HG03469 (cell line): ENCODE data around the gene NDRG2.
"Not testable (repeated sequence)": the region's sequence is repeated elsewhere in the genome, so short reads cannot be mapped to it uniquely, and the experiment has no call there.

Source experiments
- ATAC-seq: cut with Tn5 transposase; IDR thresholded peaks from one replicate; pipeline ENCODE4 v1.9.1; 2021; ENCODE audit warnings: mild to moderate bottlenecking, moderate library complexity, moderate number of reproducible peaks; ENCODE audit not compliant: unreplicated experiment

The NDRG2 gene

DNA sequence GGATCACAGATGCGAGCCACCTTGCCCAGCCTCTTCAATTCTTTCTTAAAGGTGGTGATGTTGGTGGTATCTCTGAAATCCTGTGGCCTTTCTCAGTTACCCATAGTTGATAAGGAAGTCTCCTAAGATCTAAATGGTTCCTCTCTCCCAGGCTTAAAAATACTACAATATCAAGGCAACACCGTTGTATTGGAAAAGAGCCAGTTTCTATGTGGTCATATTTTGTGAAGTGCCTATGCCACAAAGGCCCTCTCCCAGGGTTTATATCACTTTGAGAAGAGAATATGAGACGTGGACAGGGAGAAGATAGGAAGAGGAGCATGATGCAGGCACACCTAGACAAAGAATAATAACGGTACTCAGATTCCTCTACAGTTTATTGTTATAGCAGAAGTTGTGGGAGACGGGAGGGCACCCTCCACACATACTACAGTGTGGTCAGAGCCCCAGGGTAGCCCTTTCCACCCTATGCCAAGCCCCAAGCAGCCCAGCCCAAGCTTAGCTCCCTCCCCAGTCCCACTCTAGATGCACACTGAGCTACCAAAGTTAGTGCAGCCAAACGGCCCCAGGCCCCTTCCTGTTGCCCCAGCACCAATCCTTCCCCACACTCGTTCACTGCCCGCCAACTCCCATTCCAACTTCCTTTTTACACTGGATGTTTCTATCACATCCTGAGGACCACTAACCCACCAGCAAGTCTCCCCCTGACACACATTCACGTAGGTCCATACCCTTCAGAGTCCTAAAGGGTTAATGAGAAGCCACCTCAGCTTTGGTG is 8.3 kb downstream of the NDRG2 start:
- ATAC-seq, result no peak

DNA sequence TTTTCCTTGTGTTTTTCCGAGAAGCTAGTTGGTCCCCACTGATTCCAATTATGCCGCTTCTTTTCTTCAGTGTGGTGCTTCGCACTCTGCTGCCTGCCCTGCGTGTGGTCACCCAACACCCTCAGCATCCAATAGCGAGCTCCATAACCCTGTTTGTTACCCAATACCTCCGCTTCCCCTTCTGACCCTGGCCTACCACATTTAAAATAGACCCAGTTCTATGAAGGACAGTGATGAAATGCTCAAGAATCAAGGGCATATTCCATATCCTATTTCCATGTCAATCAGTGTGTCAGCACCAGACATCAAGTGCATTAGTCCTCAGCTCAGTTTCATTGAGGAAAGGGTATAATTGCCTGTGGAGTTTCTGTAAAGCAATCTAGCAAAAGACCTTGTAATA is 9.5 kb downstream of the NDRG2 start:
- no peak for ATAC-seq

DNA sequence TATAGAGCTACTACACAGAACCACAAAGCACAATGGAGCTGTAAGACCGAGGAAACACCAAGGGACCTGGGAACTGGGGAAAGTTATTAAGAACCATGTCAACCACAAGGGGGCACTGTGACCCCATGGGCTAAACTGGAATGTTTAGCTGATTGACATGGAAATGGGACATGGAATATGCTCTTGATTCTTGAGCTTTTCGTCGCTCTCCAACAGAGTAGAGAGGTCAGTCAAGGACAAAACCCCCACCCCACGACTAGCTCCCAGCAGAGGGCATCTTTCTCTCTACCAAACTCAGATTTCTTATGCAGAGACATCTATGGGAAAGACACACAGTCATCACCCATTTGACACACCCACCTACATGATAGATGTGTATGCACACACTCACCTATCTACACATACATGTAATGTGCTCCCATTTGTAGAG is 10.1 kb downstream of the NDRG2 start:
- no peak for ATAC-seq

DNA sequence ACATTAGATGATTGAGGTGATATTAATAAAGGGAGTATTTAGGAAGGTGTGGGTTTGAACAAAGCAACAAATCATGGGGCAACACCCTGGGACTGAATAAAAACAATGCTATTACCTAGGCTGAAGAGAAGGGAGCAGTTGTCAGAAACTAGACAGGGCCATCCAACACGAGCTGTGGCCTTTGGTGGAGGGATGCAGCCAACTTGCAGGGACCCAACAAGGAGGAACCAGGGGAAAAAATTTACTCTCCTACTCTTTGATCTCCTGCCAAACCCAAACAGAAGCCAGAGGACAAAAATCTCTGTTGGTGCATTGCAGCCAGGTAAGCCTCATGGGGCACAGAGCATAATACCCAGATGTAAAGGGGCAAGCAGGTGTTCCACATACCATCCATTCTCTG is 13.7 kb downstream of the NDRG2 start:
- ATAC-seq, result no peak

DNA sequence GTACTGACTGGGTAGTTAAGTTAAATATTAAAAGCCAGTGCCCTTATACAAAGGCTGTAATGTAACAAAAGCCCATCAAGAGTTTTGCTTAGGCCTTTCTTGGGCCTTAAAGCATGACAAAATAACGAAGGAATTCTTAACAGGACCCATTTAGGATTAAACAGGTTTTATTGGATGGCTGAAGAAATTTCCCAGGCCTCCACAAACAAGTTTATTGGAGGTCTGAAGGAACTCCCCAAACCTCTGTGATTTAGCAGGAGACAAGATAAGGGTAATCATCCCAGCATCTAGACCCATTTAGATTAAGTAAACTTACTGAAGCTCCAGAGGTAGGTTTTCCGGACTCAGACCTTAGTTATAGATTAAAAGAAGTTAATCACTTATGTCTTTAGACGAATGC is 15.1 kb downstream of the NDRG2 start:
- not testable (repeated sequence) for ATAC-seq

DNA sequence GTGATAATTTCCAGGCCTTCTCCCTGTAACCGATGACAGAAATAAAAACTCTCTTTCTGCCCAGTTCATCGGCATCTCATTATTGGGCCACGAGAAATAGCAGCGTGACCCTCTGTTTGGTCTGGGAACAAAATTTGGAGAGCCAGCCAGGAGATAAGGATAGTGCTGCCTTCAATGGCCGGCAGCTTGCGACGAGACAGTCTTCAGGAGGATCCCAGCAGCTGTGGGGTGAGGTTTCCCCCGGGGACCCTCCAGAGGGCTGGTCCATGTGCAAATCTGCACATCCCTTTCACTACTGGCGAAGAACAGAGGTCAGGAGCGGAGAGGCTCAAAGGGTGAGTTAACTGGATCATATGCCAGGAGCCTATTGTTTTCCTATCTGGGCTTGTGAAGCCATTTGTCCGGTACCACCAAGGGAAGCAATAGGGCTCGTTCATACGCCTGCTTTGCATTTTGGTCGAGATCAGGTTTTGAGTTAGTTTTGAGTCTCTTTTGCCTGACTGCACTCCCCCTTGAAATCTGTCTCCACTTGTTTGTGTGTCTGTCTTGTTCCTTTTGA is 21.0 kb downstream of the NDRG2 start:
- ATAC-seq, result no peak

DNA sequence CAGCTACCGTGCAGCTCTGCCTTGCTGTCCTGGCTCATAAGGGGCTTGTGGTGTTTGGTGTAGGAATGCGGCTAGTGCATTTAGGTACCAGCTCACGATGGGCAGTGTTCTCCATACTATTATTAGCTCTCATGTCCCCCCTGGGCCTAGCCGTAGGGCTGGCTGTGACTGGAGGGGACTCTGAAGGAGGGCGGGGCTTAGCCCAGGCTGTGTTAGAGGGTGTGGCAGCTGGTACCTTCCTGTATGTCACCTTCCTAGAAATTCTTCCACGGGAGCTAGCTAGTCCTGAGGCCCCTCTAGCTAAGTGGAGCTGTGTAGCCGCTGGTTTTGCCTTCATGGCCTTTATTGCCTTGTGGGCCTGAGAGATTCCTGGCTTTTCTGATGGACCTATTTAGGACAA is 23.6 kb downstream of the NDRG2 start:
- no peak for ATAC-seq

DNA sequence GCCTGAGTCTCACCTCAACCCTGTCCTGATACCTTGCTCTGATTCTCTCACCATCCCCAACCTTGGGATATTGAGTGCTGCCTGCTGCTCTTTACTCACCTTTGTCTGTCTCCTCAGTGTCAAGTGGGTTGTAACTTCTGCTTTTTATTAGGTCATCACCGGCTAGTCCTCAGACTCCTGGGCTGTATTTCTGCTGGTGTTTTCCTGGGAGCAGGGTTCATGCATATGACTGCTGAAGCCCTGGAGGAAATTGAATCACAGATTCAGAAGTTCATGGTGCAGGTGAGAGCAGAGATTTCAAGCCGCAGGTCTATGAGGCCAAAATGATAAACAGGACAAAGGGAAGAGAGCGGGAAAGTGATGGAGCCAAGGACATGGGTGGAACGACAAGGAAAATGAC is 25.3 kb downstream of the NDRG2 start:
- no peak for ATAC-seq

DNA sequence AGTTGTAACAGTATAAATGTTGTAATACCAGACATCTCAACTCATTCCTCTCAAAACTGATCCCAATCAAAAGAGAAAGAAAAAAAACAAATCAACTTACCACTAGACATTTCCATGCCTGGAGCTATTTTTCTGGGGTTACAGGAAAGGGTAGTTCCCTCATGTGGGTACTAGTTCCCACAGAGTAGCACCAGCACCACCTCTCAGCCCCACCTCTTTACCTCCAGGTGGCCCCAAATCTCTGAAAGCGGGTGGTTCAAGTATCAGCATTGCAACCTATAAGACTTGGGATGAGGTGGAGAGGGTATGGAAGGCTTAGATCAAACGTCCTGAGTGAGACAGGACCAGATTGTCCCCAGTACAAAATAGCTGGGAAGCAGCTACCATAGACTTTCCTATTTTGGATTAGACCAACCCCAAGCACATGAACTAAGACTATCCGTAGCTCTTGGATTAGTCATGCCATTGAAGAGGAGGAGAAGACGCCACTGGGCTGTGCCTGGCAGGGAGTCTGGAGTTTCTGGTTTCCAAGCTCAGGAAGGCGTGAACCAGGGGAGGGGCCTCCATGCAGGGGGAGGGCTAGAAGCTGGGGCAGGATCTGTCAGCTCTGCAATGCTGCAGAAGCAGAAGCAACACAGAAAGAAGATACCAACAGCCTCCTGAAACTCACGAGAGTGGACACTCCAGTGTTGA is 26.0 kb downstream of the NDRG2 start, which contains the start of gene SLC39A2:
Gene SLC39A2, plus strand, starts transcription at position 620 of the 693 bp plus-strand sequence. CDS start 154 bp downstream, outside the sequence.
- ATAC-seq, result no peak

DNA sequence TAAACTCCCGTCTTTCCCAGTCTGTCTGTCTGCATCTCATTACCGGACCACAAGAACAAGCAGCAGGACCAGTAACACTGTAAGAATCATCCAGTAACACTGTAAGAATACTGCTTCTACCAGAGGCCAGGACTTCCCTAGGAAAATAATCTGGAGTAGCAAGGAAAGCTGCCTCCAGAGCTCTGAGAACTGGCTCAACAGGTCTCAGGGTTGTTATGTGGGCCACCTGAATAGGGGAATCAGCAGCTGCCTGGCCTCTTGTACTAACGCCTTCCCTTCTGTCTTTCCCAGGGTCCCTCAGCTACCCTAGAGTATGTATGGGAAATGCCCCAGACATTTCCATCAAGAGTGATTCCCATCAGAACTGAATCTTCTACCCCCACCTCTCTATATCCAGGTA is 26.7 kb downstream of the NDRG2 start:
- ATAC-seq, result no peak

DNA sequence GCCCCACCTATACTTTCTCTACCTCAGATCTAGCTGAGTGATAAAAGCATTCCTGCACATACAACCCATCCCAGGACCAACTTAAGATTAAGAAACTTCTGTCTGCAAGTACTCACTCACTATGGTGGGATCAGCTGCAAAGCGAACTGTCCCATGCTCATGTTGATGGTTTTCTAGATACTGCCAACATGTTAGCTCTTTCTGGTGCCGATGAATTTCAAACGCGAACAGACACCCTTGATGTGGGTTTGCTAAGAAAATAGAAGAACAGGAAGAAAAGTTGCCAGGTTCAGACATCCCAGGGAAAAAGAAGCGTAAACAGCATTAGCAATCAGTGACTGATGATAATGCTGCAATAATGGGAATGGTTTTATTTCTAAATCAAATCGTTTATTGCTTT is 27.3 kb downstream of the NDRG2 start:
- no peak for ATAC-seq

DNA sequence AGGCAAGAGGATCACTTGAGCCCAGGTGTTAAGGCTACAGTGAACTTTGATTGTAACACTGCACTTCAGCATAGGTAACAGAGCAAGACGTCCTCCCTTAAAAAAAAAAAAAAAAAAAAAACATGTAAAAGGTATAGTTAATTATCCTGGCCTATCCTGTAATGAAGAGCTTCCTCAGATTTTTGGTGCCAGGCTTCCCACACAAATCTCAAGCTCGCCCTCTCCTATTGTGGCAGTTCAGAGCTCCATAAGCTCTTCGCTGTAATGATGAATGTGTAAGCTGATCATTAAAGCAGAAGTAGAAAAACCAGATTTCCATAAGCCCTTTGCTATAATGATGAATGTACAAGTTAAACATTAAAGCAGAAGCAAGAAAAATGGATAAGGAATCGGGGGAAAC is 27.7 kb downstream of the NDRG2 start:
- ATAC-seq, result no peak

DNA sequence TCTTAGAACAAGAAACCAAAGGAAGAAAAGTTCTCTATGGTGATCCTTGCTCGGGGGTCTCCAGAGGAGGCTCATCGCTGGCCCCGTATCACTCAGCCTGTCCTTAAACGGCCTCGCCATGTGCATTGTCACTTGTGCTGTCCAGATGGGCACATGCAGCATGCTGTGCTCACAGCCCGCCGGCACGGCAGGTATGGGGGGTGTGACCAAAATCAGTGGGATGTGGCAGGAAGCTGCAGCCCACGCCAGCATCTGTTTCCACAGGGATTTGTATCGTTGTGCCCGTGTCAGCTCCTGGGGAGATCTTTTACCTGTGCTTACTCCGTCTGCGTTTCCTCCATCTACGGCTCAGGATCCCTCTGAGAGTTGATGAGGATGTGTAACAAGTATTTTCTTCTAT is 28.3 kb downstream of the NDRG2 start:
- ATAC-seq, result no peak

DNA sequence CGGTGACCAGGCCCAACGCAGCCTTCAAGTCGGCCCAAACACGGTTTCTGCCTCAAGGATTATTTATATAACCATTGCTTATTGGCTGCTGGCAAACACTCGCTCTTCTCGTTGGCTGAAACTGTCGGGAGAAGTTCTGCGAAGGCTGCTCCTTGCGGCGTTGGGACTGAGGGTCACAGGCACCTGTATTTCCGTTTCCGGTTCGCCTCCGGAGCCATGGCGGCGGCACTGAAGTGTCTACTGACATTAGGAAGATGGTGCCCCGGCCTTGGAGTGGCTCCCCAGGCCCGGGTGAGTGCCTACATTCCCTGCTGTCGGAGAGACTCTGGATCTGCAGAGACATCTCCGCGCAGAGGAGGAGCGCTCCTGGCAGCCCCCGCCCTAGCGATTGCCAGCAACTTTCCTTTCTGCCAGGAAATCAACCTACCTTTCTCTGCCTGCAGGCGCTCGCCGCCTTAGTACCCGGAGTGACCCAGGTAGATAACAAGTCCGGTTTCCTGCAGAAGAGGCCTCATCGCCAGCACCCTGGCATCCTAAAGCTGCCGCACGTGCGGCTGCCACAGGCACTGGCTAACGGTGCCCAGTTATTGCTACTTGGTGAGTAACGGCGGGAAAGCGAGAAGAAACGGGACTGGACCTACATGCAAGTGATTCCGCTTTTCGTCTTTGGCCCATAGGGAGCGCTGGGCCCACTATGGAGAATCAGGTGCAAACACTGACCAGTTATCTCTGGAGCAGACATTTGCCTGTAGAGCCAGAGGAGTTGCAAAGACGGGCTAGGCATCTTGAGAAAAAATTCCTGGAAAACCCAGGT is 34.9 kb downstream of the NDRG2 start, which contains the start of gene METTL17:
Gene METTL17, plus strand, starts transcription at position 194 of the 814 bp plus-strand sequence. Its CDS starts 23 bp downstream, at position 217.
- ATAC-seq, result peak; percentile 89

DNA sequence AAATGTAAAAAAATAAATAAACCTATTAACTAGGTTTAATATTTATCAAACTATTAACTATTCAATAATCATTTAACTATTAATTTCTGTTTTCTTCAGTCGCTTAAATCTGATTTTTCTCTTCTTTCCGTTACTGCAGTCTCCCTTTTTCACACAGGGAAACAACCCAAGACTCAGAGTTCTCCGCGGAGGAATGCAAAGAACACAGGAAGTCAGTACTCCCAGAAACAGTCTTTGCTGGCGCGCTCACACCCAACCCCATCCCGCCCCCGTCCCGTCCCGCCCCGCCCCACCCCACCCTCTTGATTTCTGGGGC is 35.4 kb downstream of the NDRG2 start:
- no peak for ATAC-seq

DNA sequence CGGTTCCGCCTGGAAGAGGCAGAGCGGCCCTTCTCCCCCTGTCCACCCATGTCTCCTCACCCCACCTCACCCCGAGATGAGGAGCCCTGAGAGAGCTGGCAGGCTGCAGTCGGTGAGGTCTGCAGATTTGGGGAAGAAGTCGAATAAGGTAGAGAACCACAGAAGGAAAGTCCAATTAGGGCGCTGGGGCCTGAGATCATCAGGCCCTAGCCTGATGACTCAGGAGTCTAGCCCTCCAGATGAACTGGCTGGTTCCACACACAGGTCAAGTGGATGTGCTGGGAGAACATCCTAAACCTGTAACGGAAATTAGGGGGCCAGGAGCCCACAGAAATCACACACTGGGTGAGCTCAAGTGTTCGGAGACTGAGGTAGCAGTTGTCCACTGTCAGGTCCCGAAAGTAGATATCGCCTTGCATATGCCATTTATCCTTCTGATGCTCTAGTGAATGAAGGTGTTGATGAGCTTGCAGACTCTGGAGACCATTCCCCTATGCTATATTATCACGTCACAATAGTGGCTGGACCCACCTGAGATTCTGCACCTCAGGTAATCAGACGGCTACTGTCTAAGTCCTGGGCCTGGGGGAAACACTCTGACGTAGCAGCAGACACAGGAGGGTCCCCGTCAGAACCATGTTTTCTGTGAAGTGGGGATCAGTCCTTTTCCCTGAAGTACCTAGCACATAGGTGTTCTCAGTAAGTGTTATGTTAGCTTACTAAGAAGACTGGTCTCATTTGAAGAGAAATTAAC is 36.0 kb downstream of the NDRG2 start:
- ATAC-seq, result no peak

DNA sequence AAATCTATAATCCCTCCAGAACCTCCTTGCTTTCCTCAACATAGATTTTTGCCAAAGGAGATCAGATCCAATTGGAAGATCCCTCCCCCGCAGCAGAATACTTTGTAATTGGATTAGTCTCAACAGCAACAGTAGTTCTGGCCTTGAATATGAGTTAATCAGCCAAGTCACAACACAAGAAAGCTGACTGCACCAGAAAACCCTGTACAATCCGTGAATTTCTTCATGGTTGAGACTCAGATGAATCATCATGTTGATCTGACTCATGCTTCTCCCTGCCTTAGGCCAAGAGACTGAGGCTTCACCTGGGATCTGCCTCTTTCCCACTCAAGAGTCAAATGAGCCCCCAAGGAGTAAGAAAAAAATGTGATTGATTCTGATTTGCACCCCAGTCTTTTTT is 38.0 kb downstream of the NDRG2 start:
- ATAC-seq, result no peak

DNA sequence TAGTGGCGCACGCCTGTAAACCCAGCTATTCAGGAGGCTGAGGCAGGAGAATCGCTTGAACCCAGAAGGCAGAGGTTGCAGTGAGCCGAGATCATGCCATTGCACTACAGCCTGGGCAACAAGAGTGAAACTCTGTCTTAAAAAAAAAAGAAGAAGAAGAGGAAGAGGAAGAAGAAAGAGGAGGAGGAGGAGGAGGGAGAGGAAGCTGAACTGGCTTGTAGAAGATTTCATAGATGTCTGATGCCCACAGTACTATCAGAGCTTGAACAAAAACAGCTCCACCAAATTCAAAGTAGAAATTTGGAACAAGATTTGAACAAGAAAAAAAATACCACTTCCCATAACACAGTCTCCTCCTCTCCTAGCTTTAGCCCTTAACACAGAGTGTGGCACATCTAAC is 39.2 kb downstream of the NDRG2 start:
- ATAC-seq, result not testable (repeated sequence)

DNA sequence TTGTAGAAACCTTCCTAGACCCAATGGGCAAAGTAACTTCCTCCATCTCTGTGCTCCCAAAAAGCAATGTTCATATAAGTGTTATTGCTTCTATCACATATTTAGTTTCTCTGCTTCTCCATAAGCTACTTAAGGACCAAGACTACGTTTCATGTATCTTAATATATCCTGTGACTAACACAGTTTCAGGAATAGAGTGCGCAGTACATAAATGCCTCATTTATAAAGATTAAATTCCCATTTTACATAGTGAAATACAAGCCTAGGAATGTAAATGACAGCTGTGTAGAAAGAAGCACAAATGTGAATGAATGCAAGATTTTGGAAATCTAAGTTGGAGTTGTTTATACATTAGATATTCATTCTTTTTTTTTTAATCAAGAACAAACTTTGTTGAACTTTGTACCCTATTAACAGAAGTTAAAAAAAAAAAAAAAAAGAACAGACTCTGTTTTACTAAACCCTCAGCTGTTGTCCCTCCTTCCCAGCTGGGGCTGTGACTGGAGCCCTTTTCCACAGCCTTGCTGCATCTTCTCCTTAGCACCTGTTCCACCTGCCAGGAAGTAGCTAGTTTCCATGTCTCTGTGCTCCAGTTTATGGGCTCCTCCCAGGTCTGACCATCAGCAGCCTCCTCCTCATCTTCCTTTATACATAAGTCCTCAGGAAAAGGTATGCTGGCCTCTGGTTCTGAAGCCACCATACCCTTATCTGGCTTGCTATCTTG is 42.1 kb downstream of the NDRG2 start:
- no peak for ATAC-seq

DNA sequence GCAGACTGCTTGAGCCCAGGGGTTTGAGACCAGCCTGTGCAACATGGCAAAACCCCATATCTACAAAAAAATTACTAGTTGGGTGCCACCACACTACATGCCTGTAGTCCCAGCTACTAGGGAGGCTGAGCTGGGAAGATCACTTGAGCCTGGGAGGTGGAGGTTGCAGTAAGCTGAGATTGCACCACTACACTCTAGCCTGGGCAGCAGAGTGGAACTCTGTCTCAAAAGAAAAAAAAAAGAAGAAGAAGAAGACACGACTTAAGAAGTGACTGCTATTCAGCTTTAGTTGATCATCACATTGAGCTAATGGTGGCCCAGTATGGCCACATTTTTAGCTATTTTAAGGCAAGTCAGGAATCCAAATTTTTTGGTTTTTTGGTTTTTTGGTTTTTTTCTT is 44.0 kb downstream of the NDRG2 start:
- ATAC-seq, result no peak
